GM19452 (cell line): ENCODE measurements around the gene ACHE.
"Not testable (repeated sequence)": the region's sequence is repeated elsewhere in the genome, so short reads cannot be mapped to it uniquely, and the experiment has no call there.

Experiments
- ATAC-seq: cut with Tn5 transposase; IDR thresholded peaks from one replicate; pipeline ENCODE4 v1.9.1; 2021; ENCODE audit not compliant: unreplicated experiment

Gene ACHE

DNA sequence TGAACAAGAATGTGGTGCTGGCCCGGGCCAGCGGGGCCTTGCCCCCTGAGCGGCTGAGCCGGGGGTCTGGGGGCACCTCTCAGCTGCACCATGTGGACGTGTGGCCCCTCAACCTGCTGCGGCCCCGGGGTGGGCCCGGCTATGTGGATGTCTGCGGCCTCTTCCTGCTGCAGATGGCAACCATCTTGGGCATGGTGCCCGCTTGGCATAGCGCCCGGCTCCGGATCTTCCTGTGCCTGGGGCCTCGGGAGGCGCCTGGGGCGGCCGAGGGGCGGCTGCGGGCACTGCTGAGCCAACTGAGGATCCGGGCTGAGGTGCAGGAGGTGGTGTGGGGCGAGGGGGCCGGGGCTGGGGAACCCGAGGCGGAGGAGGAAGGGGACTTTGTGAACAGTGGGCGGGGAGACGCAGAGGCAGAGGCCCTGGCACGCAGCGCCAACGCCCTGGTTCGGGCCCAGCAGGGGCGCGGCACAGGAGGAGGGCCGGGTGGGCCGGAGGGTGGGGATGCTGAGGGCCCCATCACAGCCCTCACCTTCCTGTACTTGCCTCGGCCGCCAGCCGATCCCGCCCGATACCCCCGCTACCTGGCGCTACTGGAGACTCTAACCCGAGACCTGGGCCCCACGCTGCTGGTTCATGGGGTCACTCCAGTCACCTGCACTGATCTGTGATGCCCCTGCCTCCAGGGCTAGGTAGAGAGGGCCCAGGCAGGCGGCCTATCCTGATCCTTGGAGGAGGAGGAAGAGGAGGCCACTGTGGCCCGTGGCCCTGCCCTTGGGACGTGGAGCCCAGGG is 29.6 kb downstream of the ACHE start:
- ATAC-seq = no peak

GRCh38 chr7:100865372-100865911 is 30.2 kb downstream of the ACHE start:
- ATAC-seq = no peak

DNA sequence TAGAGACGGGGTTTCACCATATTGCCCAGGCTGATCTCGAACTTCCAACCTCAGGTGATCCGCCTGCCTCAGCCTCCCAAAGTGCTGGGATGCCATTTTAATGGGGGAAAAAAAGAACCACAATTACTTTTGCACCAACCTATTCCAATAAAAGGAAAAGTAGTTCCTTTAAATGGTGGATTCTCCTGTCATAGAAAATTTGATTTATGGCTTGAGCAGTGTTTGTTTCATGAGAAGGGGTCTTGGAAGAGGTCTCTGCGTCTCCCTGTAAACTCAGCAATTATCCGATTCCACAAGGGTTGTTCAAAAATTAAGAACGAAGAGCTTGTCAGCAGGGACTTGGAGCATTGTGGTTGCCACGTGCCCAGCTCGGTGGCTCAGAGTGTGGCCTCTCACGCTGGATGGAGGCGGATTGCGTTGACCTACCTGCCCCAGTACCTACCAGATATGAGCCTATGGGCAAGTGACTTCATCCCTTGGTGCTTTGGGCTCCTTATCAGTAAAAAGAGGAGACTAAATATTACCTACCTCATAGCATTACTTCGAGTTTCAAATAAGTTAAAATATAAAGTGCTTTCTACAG is 31.3 kb downstream of the ACHE start:
- no peak for ATAC-seq

DNA sequence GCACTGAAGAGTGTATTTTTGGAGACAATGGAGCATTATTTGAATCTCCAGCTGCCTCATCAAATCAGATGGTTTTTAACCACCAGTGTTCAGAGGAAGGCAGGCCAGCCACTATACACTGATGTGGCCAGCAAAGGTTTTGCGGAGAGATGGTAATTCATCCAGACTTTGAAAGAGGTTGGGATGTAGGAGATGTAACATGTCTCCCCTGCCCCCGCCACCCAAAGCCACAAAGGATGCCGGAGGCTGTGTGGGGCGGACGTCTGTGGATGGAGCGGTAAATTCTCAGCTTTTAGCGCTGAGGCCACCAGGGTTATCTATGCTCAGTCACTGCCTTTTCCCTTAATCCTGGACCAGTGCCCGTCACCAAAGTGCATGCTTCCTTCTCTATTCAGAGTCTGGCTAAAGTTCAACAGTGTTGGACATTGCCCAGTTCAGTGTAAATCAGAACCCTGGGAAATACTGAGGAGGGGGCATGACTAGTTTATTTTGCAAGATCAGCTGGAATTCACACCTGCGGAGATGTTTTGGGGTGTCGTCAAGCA is 32.2 kb downstream of the ACHE start:
- no peak for ATAC-seq

- no peak for ATAC-seq
These were observed 34.1 kb downstream of the ACHE start for GRCh38 chr7:100861616-100861985.

DNA sequence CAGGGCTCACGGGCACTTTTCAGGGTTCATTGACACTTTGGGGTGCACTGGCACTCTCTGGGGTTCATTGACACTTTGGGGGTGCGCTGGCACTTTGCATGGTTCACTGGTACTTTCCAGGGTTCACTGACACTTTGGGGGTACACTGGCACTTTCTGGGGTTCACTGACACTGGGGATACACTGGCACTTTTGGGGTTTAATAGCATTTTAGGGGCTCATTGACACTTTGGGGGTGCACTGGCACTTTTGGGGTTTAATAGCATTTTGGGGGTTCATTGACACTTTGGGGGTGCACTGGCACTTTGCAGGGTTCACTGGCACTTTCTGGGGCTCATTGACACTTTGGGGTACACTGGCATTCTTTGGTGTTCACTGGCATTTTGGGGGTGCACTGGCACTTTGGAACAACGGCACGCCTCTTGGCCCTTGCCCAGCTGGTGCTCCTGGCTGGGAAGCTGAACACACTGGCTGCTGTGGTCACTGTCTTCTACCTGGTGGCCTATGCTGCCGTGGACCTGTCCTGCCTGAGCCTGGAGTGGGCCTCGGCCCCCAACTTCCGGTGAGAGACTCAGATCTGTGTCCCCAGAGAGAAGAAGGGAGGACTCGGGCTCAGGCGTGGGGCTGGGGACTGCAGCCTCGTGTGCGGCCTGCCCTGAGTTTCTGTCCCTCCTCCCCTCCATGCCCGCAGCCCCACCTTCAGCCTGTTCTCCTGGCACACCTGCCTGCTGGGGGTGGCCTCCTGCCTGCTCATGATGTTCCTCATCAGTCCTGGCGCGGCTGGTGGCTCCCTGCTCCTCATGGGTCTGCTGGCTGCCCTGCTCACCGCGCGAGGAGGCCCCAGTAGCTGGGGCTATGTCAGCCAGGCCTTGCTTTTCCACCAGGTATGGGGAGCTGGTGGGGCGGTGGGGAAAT is 34.7 kb downstream of the ACHE start:
- no peak for ATAC-seq

- no peak for ATAC-seq
These were observed 35.8 kb downstream of the ACHE start for GRCh38 chr7:100859856-100860255.

DNA sequence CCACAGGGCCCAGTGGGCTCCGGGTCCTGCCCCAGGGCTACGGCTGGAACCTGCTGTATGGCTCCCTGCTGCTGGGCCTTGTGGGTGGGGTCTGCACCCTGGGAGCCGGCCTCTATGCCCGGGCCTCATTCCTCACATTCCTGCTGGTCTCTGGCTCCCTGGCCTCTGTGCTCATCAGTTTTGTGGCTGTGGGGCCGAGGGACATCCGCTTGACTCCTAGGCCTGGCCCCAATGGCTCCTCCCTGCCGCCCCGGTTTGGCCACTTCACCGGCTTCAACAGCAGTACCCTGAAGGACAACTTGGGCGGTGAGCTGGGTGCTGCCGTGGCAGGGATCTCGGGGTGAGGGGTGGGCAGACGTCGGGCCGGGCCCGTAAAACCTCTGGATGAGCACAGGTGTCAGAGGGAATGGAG is 38.8 kb downstream of the ACHE start:
- ATAC-seq = no peak

- no peak for ATAC-seq
These were observed 40.2 kb downstream of the ACHE start for GRCh38 chr7:100855515-100855914.

GRCh38 chr7:100854899-100855298 is 40.8 kb downstream of the ACHE start:
- ATAC-seq = not testable (repeated sequence)

DNA sequence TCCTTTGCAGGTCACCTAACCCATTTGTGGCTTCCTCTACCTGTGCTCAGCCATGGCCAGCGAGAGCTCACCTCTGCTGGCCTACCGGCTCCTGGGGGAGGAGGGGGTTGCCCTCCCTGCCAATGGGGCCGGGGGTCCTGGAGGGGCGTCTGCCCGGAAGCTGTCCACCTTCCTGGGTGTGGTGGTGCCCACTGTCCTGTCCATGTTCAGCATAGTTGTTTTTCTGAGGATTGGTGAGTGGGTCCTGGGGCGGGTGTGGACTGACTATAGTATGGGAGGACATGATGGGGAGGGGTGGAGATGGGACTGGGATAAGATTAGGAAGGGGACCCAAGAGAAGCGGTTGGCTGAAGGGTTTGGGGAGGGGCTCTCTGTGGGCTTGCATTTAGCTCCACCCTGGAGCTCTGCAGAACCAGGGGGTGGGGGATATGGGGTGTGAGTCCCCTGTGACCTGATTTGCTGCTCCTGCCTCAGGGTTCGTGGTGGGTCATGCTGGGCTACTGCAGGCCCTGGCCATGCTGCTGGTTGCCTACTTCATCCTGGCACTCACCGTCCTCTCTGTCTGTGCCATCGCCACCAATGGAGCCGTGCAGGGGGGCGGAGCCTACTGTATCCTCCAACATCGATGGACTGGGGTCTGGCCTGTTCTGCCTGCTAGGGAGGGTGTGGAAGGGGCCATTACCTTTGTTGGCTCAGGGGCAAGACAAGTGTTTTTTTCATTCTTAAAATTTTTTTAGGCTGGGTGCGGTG is 41.4 kb downstream of the ACHE start:
- no peak for ATAC-seq

GRCh38 chr7:100852048-100852872 is 43.4 kb downstream of the ACHE start, which contains the start of gene SLC12A9:
Gene SLC12A9 (plus strand): TSS chr7:100852713. CDS start chr7:100854198, 1,485 bp downstream.
- peak; percentile 79 for ATAC-seq

GRCh38 chr7:100847360-100847759 is 48.3 kb downstream of the ACHE start:
- no peak for ATAC-seq

DNA sequence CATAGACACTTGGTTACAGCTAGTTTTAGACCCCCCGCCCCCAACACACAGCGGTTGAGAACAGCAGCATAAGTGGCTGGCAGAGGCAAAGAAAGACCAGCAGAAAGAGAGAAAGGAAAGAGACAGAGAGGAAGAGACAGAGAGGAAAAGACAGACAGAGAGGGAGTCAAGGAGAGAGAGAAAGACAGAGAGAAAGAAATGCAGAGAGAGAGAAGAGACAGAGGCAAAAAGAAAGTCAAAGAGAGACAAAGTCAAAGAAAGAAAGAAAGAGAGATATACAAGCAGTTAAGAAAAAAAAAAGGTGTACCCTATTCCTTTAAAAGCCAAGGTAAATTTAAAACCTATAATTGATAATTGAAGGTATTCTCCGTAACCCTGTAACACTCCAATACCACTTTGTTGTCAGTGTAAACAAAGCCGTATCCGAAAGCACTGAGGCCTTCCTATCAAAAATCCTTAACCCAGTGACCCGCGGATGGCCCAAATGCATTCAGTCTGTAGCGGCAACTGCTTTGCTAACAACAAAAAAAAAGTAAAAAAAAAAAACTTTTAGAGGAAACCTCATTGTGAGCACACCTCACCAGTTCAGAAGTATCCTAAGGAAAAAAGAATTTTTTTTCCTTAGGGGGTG is 55.1 kb downstream of the ACHE start:
- ATAC-seq = no peak
